Measurements from ENCODE around the gene APPBP2. TPM values are rescaled to one million over a fixed set of nuclear protein-coding genes. Genes with fewer than 3 reads are reported as not detected.

APPBP2 gene
- total and polyA plus RNA-seq, 11 donors, result 2.5 to 28.7 (median 14.0) TPM

GRCh38 chr17:60508384-60508980 lies 17.6 kb downstream of the APPBP2 start:
- H3K4me1 ChIP-seq, result peaks cover 0 to 26% (median 7%) of the 10 kb centered on the region in 12 donors
- intact Hi-C loops (cut with DNase I), result no loop called here
- peaks cover 0 to 41% (median 30%) of the 10 kb centered on the region in 9 donors for H3K36me3 ChIP-seq
- DNase-seq (no peak), ATAC-seq (no peak)
- no peak overlapping the region for H3K27ac ChIP-seq
- no peaks in the 10 kb centered on the region for H3K9me3 ChIP-seq
- TF ChIP-seq CTCF (IDR thresholded peaks at IDR 0.05) (no peak), POLR2A (IDR thresholded peaks at IDR 0.05) (no peak)
- no peaks in the 10 kb centered on the region for H3K27me3 ChIP-seq
- no peak overlapping the region for H3K4me3 ChIP-seq
- WGBS, 4 donors, result 80 to 91% (median 82%) methylated on average over 1 of the region's 1 CpG

GRCh38 chr17:60506312-60506711 lies 19.7 kb downstream of the APPBP2 start:
- Histone ChIP-seq H3K9me3 (no peaks in the 10 kb centered on the region), H3K4me1 (peaks cover 0 to 36% (median 7%) of the 10 kb centered on the region in 12 donors), H3K36me3 (peaks cover 0 to 24% (median 9%) of the 10 kb centered on the region in 9 donors), H3K27ac (no peak overlapping the region), H3K27me3 (no peaks in the 10 kb centered on the region), H3K4me3 (no peak overlapping the region)
- DNase-seq (no peak), ATAC-seq (peak in 3 of 4 donors; percentile 18 to 32 (median 26))
- 82 to 90% (median 86%) methylated on average over 1 of the region's 1 CpG for WGBS, 4 donors
- intact Hi-C loops (cut with DNase I), result no loop called here
- TF ChIP-seq POLR2A (IDR thresholded peaks at IDR 0.05) (no peak), CTCF (IDR thresholded peaks at IDR 0.05) (no peak)

- TF ChIP-seq CTCF (IDR thresholded peaks at IDR 0.05) (no peak), POLR2A (IDR thresholded peaks at IDR 0.05) (no peak)
- Histone ChIP-seq H3K4me3 (no peak overlapping the region), H3K9me3 (no peaks in the 10 kb centered on the region), H3K27ac (no peak overlapping the region), H3K4me1 (peaks cover 0 to 26% (median 0%) of the 10 kb centered on the region in 12 donors), H3K27me3 (no peaks in the 10 kb centered on the region), H3K36me3 (peaks cover 0 to 41% (median 32%) of the 10 kb centered on the region in 9 donors)
- DNase-seq (no peak), ATAC-seq (no peak)
- 85 to 92% (median 89%) methylated on average over 4 of the region's 4 CpGs for WGBS, 4 donors
- intact Hi-C loops (cut with DNase I), result no loop called here
These were observed 23.9 kb downstream of the APPBP2 start for GRCh38 chr17:60502145-60502544.

- DNase-seq (no peak), ATAC-seq (no peak)
- intact Hi-C loops (cut with DNase I), result no loop called here
- H3K27ac ChIP-seq, result no peak overlapping the region
- no peaks in the 10 kb centered on the region for H3K27me3 ChIP-seq
- no peak for TF ChIP-seq CTCF (IDR thresholded peaks at IDR 0.05)
- TF ChIP-seq POLR2A (IDR thresholded peaks at IDR 0.05), result no peak
- H3K4me1 ChIP-seq, result peaks cover 0 to 22% (median 0%) of the 10 kb centered on the region in 12 donors
- H3K9me3 ChIP-seq, result no peaks in the 10 kb centered on the region
- peaks cover 0 to 47% (median 37%) of the 10 kb centered on the region in 9 donors for H3K36me3 ChIP-seq
- H3K4me3 ChIP-seq, result no peak overlapping the region
- WGBS, 4 donors, result 88 to 93% (median 89%) methylated on average over 2 of the region's 2 CpGs
These were observed 24.5 kb downstream of the APPBP2 start for GRCh38 chr17:60501589-60501988.
